Fibroblast of pulmonary artery (primary cell): Measurements from ENCODE around the gene OR2D2.

ENCODE experiments used
- DNase-seq: peaks from one replicate; pipeline ENCODE4 v3.0.0-alpha.2; 2010; ENCODE audit warnings: low read depth
- H3K4me3 ChIP-seq: replicated peaks from 2 replicates; pipeline ENCODE4 v1.5.1; 2011; ENCODE audit warnings: low read depth, mild to moderate bottlenecking, control low read depth, low read length, moderate library complexity
- TF ChIP-seq, protein P1 (sequence below): IDR thresholded peaks from 2 replicates; pipeline ENCODE4 v1.5.1; 2011; ENCODE audit warnings: mild to moderate bottlenecking, control low read depth, low read length, inconsistent platforms; ENCODE audit errors: missing control alignments

The OR2D2 gene

DNA sequence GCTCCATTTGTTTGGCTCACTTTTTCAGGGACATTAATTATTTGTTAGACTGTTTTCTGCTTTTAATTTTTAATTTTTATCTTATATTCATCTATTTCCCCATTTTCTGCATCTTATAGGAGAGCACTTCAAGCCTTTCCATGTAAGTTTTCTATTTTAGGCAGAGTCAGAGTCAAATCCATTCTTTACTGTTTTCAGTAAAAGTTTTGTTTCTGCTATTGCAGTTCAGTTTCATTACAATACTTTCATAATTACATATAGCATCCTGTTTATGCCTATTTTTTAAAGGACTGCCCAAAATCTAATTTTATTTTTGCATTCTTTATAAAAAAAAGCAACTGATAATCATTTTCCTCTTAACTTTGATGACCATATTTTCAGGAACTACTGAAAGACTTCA, 50.6 kb downstream of the OR2D2 start:
- TF ChIP-seq, protein P1, sequence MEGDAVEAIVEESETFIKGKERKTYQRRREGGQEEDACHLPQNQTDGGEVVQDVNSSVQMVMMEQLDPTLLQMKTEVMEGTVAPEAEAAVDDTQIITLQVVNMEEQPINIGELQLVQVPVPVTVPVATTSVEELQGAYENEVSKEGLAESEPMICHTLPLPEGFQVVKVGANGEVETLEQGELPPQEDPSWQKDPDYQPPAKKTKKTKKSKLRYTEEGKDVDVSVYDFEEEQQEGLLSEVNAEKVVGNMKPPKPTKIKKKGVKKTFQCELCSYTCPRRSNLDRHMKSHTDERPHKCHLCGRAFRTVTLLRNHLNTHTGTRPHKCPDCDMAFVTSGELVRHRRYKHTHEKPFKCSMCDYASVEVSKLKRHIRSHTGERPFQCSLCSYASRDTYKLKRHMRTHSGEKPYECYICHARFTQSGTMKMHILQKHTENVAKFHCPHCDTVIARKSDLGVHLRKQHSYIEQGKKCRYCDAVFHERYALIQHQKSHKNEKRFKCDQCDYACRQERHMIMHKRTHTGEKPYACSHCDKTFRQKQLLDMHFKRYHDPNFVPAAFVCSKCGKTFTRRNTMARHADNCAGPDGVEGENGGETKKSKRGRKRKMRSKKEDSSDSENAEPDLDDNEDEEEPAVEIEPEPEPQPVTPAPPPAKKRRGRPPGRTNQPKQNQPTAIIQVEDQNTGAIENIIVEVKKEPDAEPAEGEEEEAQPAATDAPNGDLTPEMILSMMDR = no peak
- no peak for DNase-seq
- H3K4me3 ChIP-seq = no peak overlapping the region
